Spleen (tissue), 7 donors: ENCODE measurements around the gene LZIC.

Source experiments
- CTCF ChIP-seq, 11 experiments: fragments of 200-600 bp in 7 of 11; fragments of 450-650 bp in 4 of 11; sonication (generic) in 4 of 11; IDR thresholded peaks in 8 of 11; conservative IDR thresholded peaks in 3 of 11; 1 replicate in 7 of 11; 2 replicates in 4 of 11; pipeline versions ENCODE4 v1.4.0 to v1.8.0; 2016 to 2021; ENCODE audit warnings: antibody characterized with exemption in 11 of 11, inconsistent platforms in 4 of 11, mild to moderate bottlenecking in 1 of 11
- POLR2A ChIP-seq, 3 donors: fragments of 450-650 bp; IDR thresholded peaks; one replicate each; pipeline ENCODE4 v1.5.1; 2017; ENCODE audit warnings: antibody characterized with exemption in 3 of 3, mild to moderate bottlenecking in 1 of 3
- POLR2AphosphoS5 ChIP-seq, 3 donors: sonication (generic); formaldehyde crosslinking; IDR thresholded peaks; one replicate each; pipeline ENCODE4 v1.5.1; 2017; ENCODE audit warnings: antibody characterized with exemption in 3 of 3
- donor health status: DM: no; HTN: no; CAD: no; lungs with moderate emphysema.
- donor health status: DM: no; HTN: no; CAD: no.
- donor health status: DM: no; HTN: no; CAD: no.

GRCh38 chr1:9900142-9901043 lies 42.8 kb downstream of the LZIC start:
- TF ChIP-seq CTCF (IDR thresholded peaks at IDR 0.05 in 8 of 11, conservative IDR thresholded peaks at IDR 0.05 in 3 of 11) (no peak), POLR2AphosphoS5 (IDR thresholded peaks at IDR 0.05) (peak; percentile 6 to 62 (median 48)), POLR2A (IDR thresholded peaks at IDR 0.05) (no peak)
